Fibroblast of lung (primary cell): ENCODE results near the gene NUP58.

Experiments
- EZH2 ChIP-seq: IDR thresholded peaks from 2 replicates; pipeline ENCODE4 v1.5.1; 2012; ENCODE audit warnings: low read length, control low read depth, mild to moderate bottlenecking; ENCODE audit errors: missing control alignments
- TF ChIP-seq, protein P1 (sequence below), 2 donors: IDR thresholded peaks in 1 of 2; conservative IDR thresholded peaks in 1 of 2; 1 replicate in 1 of 2; 2 replicates in 1 of 2; pipeline ENCODE4 v1.5.1; 2011 to 2012; ENCODE audit warnings: low read length in 2 of 2, control low read depth in 1 of 2, inconsistent platforms in 1 of 2, low read depth in 1 of 2, mild to moderate bottlenecking in 1 of 2

DNA sequence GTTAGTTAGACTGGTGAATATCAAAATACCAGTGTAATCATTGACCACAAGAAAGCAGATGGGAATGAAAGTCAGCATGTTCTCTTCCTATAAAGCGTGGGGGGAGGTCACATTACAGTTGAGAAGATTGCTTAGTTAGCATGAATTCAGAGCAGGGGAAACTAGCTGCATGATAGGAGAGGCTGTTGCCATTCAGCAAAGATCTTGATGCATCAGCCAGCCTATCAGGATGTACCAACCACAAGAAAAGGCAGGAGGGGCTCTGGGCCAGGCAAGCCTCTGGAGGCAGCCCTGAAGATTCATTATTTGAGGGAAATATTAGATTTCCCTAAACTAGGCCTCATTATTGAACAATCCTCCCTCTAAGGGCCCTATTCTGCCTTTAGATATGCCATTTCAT is 9.1 kb upstream of the NUP58 start:
- TF ChIP-seq, protein P1, sequence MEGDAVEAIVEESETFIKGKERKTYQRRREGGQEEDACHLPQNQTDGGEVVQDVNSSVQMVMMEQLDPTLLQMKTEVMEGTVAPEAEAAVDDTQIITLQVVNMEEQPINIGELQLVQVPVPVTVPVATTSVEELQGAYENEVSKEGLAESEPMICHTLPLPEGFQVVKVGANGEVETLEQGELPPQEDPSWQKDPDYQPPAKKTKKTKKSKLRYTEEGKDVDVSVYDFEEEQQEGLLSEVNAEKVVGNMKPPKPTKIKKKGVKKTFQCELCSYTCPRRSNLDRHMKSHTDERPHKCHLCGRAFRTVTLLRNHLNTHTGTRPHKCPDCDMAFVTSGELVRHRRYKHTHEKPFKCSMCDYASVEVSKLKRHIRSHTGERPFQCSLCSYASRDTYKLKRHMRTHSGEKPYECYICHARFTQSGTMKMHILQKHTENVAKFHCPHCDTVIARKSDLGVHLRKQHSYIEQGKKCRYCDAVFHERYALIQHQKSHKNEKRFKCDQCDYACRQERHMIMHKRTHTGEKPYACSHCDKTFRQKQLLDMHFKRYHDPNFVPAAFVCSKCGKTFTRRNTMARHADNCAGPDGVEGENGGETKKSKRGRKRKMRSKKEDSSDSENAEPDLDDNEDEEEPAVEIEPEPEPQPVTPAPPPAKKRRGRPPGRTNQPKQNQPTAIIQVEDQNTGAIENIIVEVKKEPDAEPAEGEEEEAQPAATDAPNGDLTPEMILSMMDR (conservative IDR thresholded peaks at IDR 0.05 in 1 of 2, IDR thresholded peaks at IDR 0.05 in 1 of 2; ENCODE audit: low read depth in 1 of 2, low read length in 2 of 2), result no peak
- TF ChIP-seq EZH2, result no peak
